SW 1271 (cell line): ENCODE results near the gene PTCD1.
"Not testable (repeated sequence)": the region's sequence is repeated elsewhere in the genome, so short reads cannot be mapped to it uniquely, and the experiment has no call there.

Source experiments
- DNase-seq, 2 experiments: peaks; one replicate each; lab custom pipeline; 2025; lab: John Stamatoyannopoulos, UW

The PTCD1 gene

GRCh38 chr7:99387912-99388311, 50.7 kb downstream of the PTCD1 start:
- DNase-seq, result no peak

DNA sequence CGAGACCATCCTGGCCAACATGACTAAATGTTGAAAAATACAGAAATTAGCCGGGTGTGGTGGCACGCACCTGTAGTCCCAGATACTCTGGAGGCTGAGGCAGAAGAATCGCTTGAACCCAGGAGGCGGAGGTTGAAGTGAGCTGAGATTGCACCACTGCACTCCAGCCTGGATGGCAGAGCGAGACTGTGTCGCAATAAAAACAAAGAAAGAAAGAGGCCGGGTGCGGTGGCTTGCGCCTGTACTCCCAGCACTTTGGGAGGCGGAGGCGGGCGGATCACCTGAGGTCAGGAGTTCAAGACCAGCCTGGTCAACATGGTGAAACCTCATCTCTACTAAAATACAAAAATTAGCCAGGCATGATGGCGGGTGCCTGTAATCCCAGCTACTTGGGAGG, 51.4 kb downstream of the PTCD1 start:
- not testable (repeated sequence) for DNase-seq

DNA sequence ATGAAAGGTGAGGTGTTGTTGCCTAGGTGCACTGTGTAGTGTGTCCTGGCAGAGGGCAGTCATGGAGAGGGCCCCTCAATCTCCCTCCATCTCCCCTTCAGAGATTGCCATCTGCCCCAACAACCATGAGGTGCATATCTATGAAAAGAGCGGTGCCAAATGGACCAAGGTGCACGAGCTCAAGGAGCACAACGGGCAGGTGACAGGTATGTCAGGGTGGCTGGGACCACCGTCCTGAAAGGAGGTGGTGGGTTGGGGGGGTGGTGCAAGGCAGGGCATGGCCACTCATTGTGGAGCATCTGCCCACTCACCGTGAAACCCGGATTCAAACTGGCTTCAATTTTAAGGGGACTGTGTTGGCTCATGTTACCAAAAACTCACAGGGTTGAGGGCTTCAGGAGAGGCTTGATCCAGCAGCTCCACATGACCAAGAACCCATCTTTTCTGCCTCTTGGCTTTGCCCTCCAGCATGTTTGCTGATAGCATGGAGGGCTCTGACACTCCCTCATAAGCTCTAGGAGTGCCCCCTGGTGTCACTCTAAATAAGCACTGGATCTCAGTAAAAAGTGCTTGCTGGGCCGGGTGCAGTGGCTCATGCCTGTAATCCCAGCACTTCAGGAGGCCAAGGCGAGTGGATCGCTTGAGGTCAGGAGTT, 51.9 kb downstream of the PTCD1 start:
- DNase-seq, result peak; percentile 31 to 53

GRCh38 chr7:99385564-99385963, 53.0 kb downstream of the PTCD1 start:
- no peak for DNase-seq

DNA sequence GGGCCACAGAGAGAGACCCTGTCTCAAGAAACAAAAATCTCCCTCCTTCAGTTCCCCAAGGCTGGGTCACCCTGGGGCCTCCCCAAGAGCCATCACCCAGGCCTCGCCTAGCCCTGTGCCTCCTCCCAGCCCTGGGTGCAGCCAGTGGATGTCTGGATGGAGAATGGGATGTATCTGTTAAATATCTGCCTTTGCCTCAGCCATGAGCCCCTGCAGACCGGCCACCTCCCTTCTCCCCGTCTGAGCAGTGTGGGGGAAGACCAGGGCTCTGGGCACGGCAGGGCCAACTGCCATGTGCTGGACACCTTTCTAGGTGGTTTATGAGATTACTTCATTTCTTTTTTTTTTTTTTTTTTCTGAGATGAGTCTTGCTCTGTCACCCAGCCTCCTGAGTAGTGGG, 54.1 kb downstream of the PTCD1 start:
- no peak for DNase-seq

DNA sequence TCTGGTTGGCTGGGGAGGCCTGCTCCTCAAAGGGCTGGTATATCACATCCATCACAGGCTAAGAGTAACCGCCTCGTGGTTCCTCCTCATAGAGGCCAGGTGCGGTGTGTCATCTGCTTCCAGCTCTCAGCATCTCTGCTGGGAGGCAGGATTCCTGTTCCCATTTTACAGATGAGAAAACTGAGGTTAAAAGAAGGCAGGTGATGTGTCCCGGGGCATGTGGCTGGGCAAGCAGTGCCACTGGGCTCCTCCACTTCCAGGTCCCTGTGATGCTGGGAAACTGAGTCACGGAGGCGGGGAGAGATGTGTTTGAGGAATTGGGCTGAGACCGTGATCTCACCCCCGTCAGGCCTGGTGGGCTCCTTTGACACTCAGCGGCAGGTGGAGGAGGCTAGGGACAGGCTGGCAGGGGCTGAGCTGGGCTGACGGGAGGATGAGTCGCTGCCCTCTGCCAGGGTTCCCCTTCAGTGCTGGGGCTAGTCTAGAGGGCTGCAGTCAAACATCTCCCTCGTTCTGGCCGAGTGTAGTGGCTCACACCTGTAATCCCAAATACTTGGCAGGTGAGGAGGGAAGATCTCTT, 54.7 kb downstream of the PTCD1 start:
- no peak for DNase-seq

DNA sequence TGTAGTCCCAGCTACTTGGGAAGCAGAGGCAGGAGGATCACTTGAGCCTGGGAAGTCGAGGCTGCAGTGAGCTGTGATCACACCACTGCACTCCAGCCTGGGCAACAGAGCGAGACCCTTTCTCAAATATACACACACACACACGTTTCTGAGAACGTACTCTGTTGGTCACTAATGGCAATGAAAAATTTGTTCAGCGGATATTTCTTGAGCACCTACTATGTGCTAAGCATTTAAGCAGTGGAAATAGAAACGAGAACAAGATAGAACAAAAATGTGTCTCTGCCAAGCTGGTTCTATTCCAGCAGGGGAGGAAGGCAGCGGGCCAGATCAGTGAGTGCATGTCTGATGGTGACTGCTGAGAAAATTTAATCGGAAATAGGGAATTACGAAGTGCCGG, 55.4 kb downstream of the PTCD1 start:
- DNase-seq, result no peak

DNA sequence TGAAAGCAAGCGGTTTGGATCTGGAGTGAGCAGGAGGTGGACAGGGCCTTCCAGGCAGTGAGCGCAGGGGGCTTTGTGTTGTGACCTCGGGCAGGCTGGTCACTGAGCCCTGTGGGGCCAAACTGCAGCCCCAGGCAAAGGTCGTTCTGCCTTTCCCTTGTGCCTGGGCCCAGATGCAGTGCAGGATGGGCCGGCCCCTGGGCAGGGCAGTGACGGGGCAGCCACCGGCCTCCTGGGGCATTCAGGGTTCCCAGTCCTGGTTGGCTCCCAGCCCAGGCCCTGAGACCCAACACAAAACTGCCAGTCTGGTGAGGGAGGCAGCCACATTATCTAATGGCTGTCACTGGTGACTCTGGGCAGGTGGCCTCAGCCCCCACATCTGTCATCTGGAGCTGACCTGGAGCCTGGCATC, 56.9 kb downstream of the PTCD1 start:
- DNase-seq, result no peak

GRCh38 chr7:99380823-99381663, 57.6 kb downstream of the PTCD1 start:
- peak in 1 of 2 experiments; percentile 35 for DNase-seq

- no peak for DNase-seq
Observed at GRCh38 chr7:99380032-99380822, 58.4 kb downstream of the PTCD1 start.

DNA sequence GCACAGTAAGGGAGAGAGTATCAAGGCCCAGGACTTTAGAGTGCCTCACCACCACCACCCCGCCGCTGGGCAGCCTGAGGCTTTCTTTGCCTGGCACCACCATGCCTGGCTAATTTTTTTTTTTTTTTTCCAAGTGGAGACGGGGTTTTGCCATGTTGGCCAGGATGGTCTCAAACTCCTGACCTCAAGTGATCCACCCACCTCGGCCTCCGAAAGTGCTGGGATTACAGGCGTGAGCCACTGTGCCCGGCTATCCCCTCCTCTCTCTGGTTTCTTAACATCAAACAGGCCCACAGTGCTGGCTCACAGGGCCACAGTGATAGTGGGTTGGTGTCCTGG, 58.9 kb downstream of the PTCD1 start:
- DNase-seq, result not testable (repeated sequence)

GRCh38 chr7:99379043-99379577, 59.5 kb downstream of the PTCD1 start:
- DNase-seq, result peak; percentile 26 to 77

DNA sequence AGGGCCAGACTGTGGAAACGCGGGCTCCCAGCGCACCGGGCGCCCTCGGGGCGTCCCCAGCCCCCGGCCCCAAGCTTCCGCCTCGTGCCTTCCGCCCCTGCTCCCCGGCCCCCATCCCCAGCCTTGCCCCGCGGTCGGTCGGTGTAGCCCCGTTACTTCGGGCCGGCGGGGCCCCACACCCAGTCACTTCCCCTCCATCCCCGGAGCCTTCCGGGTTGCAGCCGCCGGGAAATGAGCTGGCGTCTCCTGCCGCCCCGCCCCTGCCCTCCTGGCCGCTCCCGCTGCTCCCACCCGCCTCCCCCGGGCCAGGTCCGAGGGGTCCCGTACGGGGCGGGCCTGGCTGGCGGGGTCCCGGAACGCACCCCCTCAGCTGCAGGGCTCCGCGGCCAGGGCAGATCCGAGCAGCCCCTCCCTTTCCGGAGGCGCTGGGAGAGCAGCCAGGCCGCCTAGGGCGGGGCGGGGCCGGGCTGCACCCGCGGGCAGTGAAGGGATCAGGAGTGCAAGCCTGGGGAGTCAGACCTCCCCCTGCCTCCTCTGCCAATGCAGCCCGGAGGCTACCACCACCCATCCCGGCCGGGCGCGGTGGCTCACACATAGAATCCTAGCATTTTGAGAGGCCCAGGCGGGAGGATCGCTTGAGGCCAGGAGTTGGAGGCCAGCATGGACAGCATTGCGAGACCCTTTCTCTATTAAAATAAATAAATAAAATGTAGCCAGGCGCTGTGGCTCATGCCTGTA, 63.4 kb downstream of the PTCD1 start:
- DNase-seq, result peak; percentile 36 to 59

GRCh38 chr7:99374111-99375064, 64.2 kb downstream of the PTCD1 start, which contains the start of gene ARPC1B:
ARPC1B (plus strand) TSS chr7:99374730; CDS start chr7:99385715, 10,985 bp downstream.
- peak in 1 of 2 experiments; percentile 62 for DNase-seq

DNA sequence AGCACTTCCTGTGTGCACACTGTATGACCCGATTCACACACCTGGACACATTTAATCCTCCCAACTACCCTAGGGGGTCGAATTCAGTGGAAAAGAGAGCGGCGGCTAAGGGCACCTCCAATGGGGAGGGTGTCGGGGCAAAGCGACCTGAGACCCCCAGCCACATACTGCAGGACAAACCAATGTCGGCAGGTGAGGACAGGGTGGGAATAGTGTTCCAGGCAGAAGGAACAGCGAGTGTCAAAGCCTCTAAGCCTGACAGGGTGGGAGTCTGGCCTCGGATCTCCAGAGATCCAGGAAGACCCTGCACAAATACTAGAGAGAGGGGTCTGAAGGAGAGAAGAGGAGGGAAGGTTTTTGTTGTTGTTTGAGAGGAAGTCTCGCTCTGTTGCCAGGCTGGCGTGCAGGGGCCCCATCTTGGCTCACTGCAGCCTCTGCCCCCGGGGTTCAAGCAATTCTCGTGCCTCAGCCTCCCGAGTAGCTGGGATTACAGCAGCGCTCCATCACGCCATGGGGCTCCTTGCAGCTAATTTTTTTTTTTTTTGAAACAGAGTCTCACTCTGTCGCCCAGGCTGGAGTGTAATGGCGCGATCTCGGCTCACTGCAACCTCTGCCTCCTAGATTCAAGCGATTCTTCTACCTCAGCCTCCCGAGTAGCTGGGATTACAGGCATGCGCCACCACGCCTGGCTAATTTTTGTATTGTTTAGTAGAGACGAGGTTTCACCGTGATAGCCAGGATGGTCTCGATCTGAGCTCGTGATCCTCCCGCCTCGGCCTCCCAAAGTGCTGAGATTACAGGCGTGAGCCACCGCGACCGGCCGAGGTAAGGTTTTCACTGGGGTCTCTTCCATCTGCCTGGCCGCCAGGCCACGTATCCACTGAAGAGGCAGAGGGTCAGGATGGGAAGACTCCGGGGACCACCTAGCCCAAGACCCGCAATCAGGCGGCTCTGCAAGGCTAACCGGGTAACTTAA, 65.2 kb downstream of the PTCD1 start:
- DNase-seq, result no peak

DNA sequence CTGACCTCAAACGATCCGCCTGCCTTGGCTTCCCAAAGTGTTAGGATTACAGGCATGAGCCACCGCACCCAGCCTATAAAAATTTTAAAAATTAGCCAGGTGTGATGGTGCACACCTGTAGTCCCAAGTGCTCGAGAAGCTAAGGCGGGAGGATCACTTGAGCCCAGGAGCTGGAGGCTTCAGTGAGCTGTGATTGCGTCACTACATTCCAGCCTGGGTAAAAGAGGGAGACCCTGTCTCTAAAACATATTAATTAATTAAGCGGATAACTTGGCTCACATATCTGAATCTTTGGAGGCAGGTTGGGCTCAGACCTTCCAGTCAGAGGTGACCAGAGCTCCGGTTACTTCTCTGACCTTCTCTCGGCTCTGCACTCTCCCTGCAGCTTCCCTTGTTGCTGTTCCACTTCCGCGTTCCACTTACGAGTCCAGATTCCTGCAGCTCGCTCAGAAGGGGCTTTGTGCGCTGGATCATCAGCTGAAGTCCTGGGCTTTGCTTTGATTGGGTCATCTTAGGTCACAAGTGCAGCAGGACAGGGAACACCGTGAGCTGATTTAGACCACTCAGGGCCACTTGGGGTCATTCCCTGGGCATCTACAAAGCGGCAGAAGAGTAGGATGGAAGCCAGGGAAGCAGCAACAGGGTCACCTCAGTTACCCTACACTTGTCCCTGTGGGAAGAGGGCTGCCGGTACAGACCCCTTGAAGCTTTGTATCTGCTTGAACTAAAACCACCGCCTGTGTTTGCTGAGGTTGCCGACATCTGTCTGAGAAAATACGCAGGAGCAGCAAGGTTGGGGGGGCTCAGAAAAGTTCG, 66.1 kb downstream of the PTCD1 start:
- DNase-seq, result no peak

DNA sequence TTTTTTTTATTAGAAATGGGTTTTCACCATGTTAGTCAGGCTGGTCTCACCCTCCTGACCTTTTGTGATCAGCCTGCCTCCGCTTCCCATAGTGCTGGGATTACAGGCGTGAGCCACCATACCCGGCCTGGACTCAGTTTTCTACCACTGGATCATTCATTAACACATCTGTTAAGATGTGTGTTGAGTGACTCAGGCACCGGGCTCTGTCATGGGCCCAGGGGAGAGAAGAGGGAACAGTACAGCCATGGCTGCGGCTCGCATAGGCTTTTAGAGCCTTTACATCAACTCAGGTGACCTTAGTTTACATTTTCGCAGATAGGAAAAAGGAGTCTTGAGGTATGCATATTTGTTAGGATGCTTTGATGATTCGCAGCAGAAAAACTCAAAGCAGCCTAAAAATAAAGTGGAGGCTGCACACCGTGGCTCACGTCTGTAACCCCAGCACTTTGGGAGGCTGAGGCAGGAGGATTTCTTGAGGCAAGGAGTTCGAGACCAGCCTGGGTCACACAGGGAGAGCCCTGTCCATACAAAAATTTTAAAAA, 67.2 kb downstream of the PTCD1 start:
- no peak for DNase-seq
